Right lobe of liver (tissue), 6 donors: Measurements from ENCODE around the gene TMBIM6. TPM values are rescaled to one million over a fixed set of nuclear protein-coding genes. Genes with fewer than 3 reads are reported as not detected.
A peak's percentile ranks its signal among the peaks of the same experiment; 100 is the strongest.
"Not testable (repeated sequence)": the region's sequence is repeated elsewhere in the genome, so short reads cannot be mapped to it uniquely, and the experiment has no call there.

Source experiments
- ATAC-seq, 4 donors: fragments of 200-7000 bp; cut with Tn5 transposase; one replicate each; pipeline ENCODE4 v1.9.1; 2020; ENCODE audit warnings: mild to moderate bottlenecking in 4 of 4, moderate library complexity in 4 of 4
- DNase-seq, 3 donors: peaks; one replicate each; pipeline ENCODE4 v3.0.0-alpha.2; 2020
- H3K27ac ChIP-seq, 3 donors: fragments of 200-600 bp; one replicate each; pipeline ENCODE4 v1.8.0; 2022
- H3K27me3 ChIP-seq, 2 donors: fragments of 200-600 bp; one replicate each; pipeline ENCODE4 v1.8.0; 2022
- H3K36me3 ChIP-seq, 4 donors: fragments of 200-600 bp; sonication (generic) in 1 of 4; one replicate each; pipeline versions ENCODE4 v1.5.1 to v1.8.0; 2017 to 2022; ENCODE audit warnings: control low read depth in 1 of 4
- H3K4me1 ChIP-seq, 4 donors: fragments of 200-600 bp; sonication (generic) in 1 of 4; one replicate each; pipeline versions ENCODE4 v1.5.1 to v1.8.0; 2017 to 2022; ENCODE audit warnings: control low read depth in 1 of 4
- H3K4me3 ChIP-seq, 3 donors: fragments of 200-600 bp; one replicate each; pipeline ENCODE4 v1.8.0; 2022
- H3K9me3 ChIP-seq, 4 donors: fragments of 200-600 bp; sonication (generic) in 1 of 4; one replicate each; pipeline versions ENCODE4 v1.5.1 to v1.8.0; 2017 to 2022; ENCODE audit warnings: control low read depth in 1 of 4
- POLR2A ChIP-seq: fragments of 450-650 bp; IDR thresholded peaks from one replicate; pipeline ENCODE4 v1.6.1; 2017; ENCODE audit warnings: antibody characterized with exemption, mild to moderate bottlenecking
- WGBS: methylation state at CpG from one replicate; pipeline ENCODE4 v1.1.6; 2018; ENCODE audit warnings: low coverage, low lambda C conversion rate; ENCODE audit not compliant: insufficient coverage; ENCODE audit errors: missing lambda C conversion rate; 5-methylcytosine and 5-hydroxymethylcytosine counted together
- intact Hi-C, 2 donors: fragments of 100-400 bp; cut with DNase I; formaldehyde crosslinking; loops; one replicate each; pipeline versions ENCODE4 v1.11.2 to v1.14.1; 2022
- total RNA-seq, 6 experiments: library from RNA; depleted of rRNA in 2 of 6; stranded (reverse); fragments of >200 nt in 2 of 6; fragmentation: NEBNext Ultra II Directional in 3 of 6; extraction: Animal tissue kit (Norgen Biotek cat#: 25700) in 3 of 6; gene quantifications; one replicate each; pipeline versions ENCODE4 v1.1.0 to v1.2.4, GENCODE V29; 2016 to 2023
- TF ChIP-seq, protein P1 (sequence below), 4 donors: fragments of 200-600 bp in 3 of 4; fragments of 450-650 bp in 1 of 4; IDR thresholded peaks; one replicate each; pipeline versions ENCODE4 v1.5.1 to v1.8.0; 2016 to 2022; ENCODE audit warnings: antibody characterized with exemption in 4 of 4, mild to moderate bottlenecking in 2 of 4
- donor health status: DM: no; HTN: yes; CAD: no.
- donor health status: DM: no; HTN: no; CAD: no.
- donor health status: DM: no; HTN: no; CAD: no.
- donor health status: DM: no; HTN: yes; CAD: no.
- donor health status: DM: no; HTN: yes; CAD: no.

Gene TMBIM6
- total RNA-seq, 6 experiments from 2014 or later, result 538 to 1,268 (median 937) TPM

DNA sequence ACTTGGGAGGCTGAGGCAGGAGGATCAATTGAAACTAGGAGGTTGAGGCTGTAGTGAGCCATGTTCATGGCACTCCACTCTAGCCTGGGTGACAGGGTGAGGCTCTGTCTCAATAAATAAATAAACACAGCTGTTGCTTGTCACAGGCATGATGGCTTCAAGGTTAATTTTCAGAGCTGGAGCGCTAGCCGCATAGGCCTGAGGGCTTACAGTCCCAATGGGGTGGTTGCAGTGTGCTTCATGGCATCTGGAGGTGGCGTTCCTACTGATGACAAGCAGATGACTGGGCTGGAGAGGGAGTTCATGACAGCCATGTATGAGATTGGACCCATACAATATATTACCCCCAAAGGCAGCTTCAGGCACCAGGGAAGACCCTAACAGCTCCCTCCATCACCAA lies 32.5 kb upstream of the TMBIM6 start:
- H3K27me3 ChIP-seq, result no peaks in the 10 kb centered on the region
- no peaks in the 10 kb centered on the region for H3K36me3 ChIP-seq
- WGBS, result no CpG with 5 or more reads among the region's 3 CpGs
- DNase-seq (no peak), ATAC-seq (no peak)
- H3K27ac ChIP-seq, result no peak overlapping the region
- H3K4me3 ChIP-seq, result no peak overlapping the region
- TF ChIP-seq, protein P1, sequence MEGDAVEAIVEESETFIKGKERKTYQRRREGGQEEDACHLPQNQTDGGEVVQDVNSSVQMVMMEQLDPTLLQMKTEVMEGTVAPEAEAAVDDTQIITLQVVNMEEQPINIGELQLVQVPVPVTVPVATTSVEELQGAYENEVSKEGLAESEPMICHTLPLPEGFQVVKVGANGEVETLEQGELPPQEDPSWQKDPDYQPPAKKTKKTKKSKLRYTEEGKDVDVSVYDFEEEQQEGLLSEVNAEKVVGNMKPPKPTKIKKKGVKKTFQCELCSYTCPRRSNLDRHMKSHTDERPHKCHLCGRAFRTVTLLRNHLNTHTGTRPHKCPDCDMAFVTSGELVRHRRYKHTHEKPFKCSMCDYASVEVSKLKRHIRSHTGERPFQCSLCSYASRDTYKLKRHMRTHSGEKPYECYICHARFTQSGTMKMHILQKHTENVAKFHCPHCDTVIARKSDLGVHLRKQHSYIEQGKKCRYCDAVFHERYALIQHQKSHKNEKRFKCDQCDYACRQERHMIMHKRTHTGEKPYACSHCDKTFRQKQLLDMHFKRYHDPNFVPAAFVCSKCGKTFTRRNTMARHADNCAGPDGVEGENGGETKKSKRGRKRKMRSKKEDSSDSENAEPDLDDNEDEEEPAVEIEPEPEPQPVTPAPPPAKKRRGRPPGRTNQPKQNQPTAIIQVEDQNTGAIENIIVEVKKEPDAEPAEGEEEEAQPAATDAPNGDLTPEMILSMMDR (IDR thresholded peaks at IDR 0.05), result no peak
- no peak for TF ChIP-seq POLR2A
- H3K9me3 ChIP-seq, result no peaks in the 10 kb centered on the region
- H3K4me1 ChIP-seq, result no peaks in the 10 kb centered on the region
- intact Hi-C loops, result loop anchor here (5.0 kb wide), 1 partner anchor 67 kb away; no protein-coding TSS in a partner anchor

DNA sequence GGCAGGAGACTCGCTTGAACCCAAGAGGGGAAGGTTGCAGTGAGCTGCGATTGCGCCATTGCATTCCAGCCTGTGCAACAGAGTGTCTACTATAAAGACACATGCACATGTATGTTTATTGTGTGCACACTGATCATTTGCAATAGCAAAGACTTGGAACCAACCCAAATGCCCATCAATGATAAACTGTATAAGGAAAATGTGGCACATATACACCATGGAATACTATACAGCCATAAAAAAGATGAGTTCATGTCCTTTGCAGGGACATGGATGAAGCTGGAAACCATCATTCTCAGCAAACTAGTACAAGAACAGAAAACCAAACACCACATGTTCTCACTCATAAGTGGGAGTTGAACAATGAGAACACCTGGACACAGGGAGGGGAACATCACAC lies 27.4 kb upstream of the TMBIM6 start:
- intact Hi-C loops, DNase-seq, ATAC-seq, H3K27me3 ChIP-seq, H3K36me3 ChIP-seq, H3K27ac ChIP-seq, H3K9me3 ChIP-seq, H3K4me1 ChIP-seq, H3K4me3 ChIP-seq: not testable (repeated sequence)
- WGBS, result 80% methylated on average over 3 of the region's 3 CpGs

DNA sequence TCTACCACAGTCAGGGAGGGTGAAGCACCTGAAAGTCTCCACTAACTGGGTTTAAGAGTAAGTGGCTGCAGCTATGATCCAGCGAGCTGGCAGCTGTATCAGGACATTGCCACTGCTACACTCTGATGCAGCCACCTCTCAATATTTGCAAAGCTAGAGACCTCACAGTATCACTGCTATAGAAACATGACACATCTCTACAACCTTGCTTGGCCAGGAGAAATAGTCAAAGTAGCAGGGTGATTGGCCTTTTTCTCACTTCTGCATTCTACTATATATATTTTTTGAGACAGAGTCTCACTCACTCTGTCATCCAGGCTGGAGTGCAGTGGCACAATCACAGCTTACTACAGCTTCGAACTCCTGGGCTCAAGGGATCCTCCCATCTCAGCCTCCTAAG lies 24.8 kb upstream of the TMBIM6 start:
- ATAC-seq, result no peak
- intact Hi-C loops, result no loop called here

DNA sequence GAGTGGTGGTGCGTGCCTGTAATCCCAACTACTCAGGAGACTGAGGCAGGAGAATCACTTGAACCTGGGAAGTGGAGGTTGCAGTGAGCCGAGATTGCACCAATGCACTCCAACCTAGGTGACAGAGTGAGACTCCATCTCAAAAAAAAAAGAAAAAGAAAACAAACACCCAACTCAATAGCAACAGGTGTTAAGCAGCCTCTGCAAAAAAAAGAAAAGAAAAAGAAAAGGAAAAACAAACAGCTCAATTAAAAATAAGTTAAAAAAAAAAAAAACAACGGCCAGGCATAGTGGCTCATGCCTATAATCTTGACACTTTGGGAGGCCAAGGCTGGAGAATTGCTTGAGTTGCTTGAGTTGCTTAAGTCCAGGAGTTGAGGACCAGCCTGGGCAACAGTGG lies 23.6 kb upstream of the TMBIM6 start:
- H3K4me1 ChIP-seq, H3K27me3 ChIP-seq, H3K27ac ChIP-seq, DNase-seq, H3K9me3 ChIP-seq, ATAC-seq, intact Hi-C loops, H3K36me3 ChIP-seq, H3K4me3 ChIP-seq: not testable (repeated sequence)
- WGBS, result 80% methylated on average over 1 of the region's 3 CpGs

More for the DNA sequence above, 24.8 kb upstream of the TMBIM6 start:
- H3K27ac ChIP-seq, result no peak overlapping the region
- no peak overlapping the region for H3K4me3 ChIP-seq
- no peaks in the 10 kb centered on the region for H3K9me3 ChIP-seq
- H3K4me1 ChIP-seq, result no peaks in the 10 kb centered on the region
- H3K36me3 ChIP-seq, result no peaks in the 10 kb centered on the region
- 100% methylated on average over 1 of the region's 2 CpGs for WGBS
- TF ChIP-seq POLR2A, result no peak
- TF ChIP-seq, protein P1 (IDR thresholded peaks at IDR 0.05), result no peak
- no peaks in the 10 kb centered on the region for H3K27me3 ChIP-seq
- no peak for DNase-seq

DNA sequence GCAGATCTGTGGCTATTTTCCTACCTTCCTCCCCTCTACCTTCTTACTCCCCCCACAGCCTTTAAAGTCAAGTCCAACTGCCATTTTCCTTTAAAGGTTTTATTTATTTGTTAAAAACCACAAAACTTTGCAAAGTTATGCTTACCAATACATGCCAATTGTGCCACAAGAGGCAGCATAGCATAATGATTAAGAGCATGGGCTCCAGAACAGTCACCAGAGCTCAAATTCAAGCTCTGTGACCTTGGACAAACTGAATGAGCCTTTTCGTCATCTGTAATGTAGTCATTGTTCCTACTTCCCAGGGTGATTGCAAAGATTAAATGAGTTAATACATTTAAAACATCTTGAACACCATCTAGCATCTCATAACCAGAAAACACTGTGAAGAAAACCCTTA lies 21.1 kb upstream of the TMBIM6 start:
- ATAC-seq (peak in 3 of 4 donors; percentile 38 to 59 (median 52)), DNase-seq (no peak)
- Histone ChIP-seq H3K27ac (no peak overlapping the region), H3K9me3 (no peaks in the 10 kb centered on the region), H3K4me3 (no peak overlapping the region), H3K27me3 (no peaks in the 10 kb centered on the region), H3K36me3 (no peaks in the 10 kb centered on the region), H3K4me1 (no peaks in the 10 kb centered on the region)
- intact Hi-C loops, result no loop called here
- 35% methylated on average over 1 of the region's 1 CpG for WGBS
- TF ChIP-seq POLR2A, result no peak
- TF ChIP-seq, protein P1 (IDR thresholded peaks at IDR 0.05), result peak in 2 of 4 donors; percentile 16 to 23

DNA sequence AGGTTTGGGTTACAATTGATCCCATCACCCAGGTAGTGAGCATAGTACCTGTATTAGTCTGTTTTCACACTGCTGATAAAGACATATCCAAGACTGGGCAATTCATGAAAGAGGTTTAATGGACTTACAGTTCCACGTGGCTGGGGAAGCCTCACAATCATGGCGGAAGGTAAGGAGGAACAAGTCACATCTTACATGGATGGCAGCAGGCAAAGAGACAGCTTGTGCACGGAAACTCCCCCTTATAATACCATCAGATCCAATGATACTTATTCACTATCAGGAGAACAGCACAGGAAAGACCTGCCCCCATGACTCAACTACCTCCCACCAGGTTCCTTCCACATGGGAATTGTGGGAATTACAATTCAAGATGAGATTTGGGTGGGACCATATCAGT lies 20.0 kb upstream of the TMBIM6 start:
- H3K9me3 ChIP-seq, H3K27ac ChIP-seq, H3K36me3 ChIP-seq, intact Hi-C loops, H3K4me1 ChIP-seq, ATAC-seq, H3K4me3 ChIP-seq, DNase-seq, H3K27me3 ChIP-seq: not testable (repeated sequence)
- 67% methylated on average over 3 of the region's 3 CpGs for whole genome bisulfite sequencing
